Measurements from ENCODE around the gene TASOR2. TPM values are rescaled to one million over a fixed set of nuclear protein-coding genes. Genes with fewer than 3 reads are reported as not detected.

The TASOR2 gene
- total and polyA plus RNA-seq, 2 donors (not counting 3 experiments of a cell fraction or from before 2014, with no cell fraction given): 13.6 to 49.9 TPM

- H3K4me2 ChIP-seq (ENCODE audit: insufficient read depth, low read length): no peak overlapping the region
- H3K9ac ChIP-seq (replicated peaks; ENCODE audit: extremely low read depth, insufficient read depth, low read length): no peak overlapping the region
- dilution Hi-C loops (cut with MboI; ENCODE audit: extremely low pct_ligation_motif_present, low sequenced_read_pairs) (no loop called here), intact Hi-C loops (cut with micrococcal nuclease) (no loop called here)
- peaks cover 2% of the 10 kb centered on the region for H3K4me1 ChIP-seq (ENCODE audit: control insufficient read depth, extremely low read depth, insufficient read depth, low read length)
- H2AFZ ChIP-seq (ENCODE audit: low read depth, low read length): no peak overlapping the region
- peaks cover 6% of the 10 kb centered on the region for H4K20me1 ChIP-seq (replicated peaks; ENCODE audit: control insufficient read depth, extremely low read depth, insufficient read depth, low read length)
- H3K79me2 ChIP-seq (ENCODE audit: control insufficient read depth, insufficient read depth, low read length): peaks cover 81% of the 10 kb centered on the region
- CTCF ChIA-PET: interaction anchor here (1.0 kb wide), 1 partner anchor 11 kb away, joined by 3 read pairs; no protein-coding TSS in a partner anchor
- no TSS peak for BruUV-seq (replicated peaks)
- no peaks in the 10 kb centered on the region for H3K27me3 ChIP-seq (ENCODE audit: control insufficient read depth in 2 of 2, insufficient read depth in 2 of 2, low read length in 2 of 2)
- no peak overlapping the region for H3K4me3 ChIP-seq (replicated peaks in 1 of 3; ENCODE audit: insufficient read depth in 1 of 3, low read depth in 1 of 3, low read length in 3 of 3)
- no peak for DNase-seq (ENCODE audit: low read depth, low spot score)
- no peak for FAIRE-seq
- no peaks in the 10 kb centered on the region for H3K9me3 ChIP-seq (replicated peaks; ENCODE audit: control insufficient read depth, insufficient read depth, low read length)
- POLR2A ChIA-PET: no interaction called here
- no peak overlapping the region for H3K27ac ChIP-seq (ENCODE audit: insufficient read depth, low read depth, low read length)
- TF ChIP-seq EZH2 (IDR thresholded peaks at IDR 0.05; ENCODE audit: borderline replicate concordance, low read depth, low read length, severe bottlenecking): no peak
- no peak for TF ChIP-seq CTCF (IDR thresholded peaks at IDR 0.05; ENCODE audit: extremely low read depth in 1 of 2, insufficient read depth in 1 of 2, low read depth in 1 of 2, low read length in 2 of 2)
- TF ChIP-seq POLR2AphosphoS5 (IDR thresholded peaks at IDR 0.05; ENCODE audit: insufficient read depth, low read depth, low read length): no peak
- no peak for TF ChIP-seq MAX (IDR thresholded peaks at IDR 0.05; ENCODE audit: insufficient read depth, insufficient read length)
- TF ChIP-seq JUN (IDR thresholded peaks at IDR 0.05; ENCODE audit: borderline replicate concordance, insufficient read depth, insufficient read length, low read depth): no peak
- no peak for TF ChIP-seq POLR2A (IDR thresholded peaks at IDR 0.05; ENCODE audit: low read depth, low read length)
- no peak for TF ChIP-seq MYC (IDR thresholded peaks at IDR 0.05; ENCODE audit: low read depth, low read length)
- no peak for TF ChIP-seq FOS (IDR thresholded peaks at IDR 0.05; ENCODE audit: borderline replicate concordance, insufficient read depth, low read length)
- no peak for TF ChIP-seq GATA2 (IDR thresholded peaks at IDR 0.05; ENCODE audit: insufficient read depth, insufficient read length, low read depth, low read length)
- H3K36me3 ChIP-seq (ENCODE audit: control insufficient read depth in 2 of 2, extremely low read depth in 1 of 2, insufficient read depth in 2 of 2, low read length in 2 of 2): no peaks in the 10 kb centered on the region
- no peaks in the 10 kb centered on the region for H3K9me1 ChIP-seq (replicated peaks; ENCODE audit: control insufficient read depth, extremely low read depth, insufficient read depth, low read length)
Observed at GRCh38 chr10:5694573-5694972, 9.9 kb downstream of the TASOR2 start.
